GM12865 (cell line): ENCODE measurements around the gene SHISA4.

ENCODE experiments used
- DNase-seq: peaks from one replicate; pipeline ENCODE4 v3.0.0; 2010; ENCODE audit warnings: low read depth
- H3K4me3 ChIP-seq: 2 replicates; pipeline ENCODE4 v1.5.1; 2011; ENCODE audit warnings: mild to moderate bottlenecking, low read depth, low read length, control low read depth
- TF ChIP-seq, protein P1 (sequence below): IDR thresholded peaks from 2 replicates; pipeline ENCODE4 v1.5.1; 2011; ENCODE audit warnings: low read length, control low read depth, low read depth, inconsistent platforms; ENCODE audit not compliant: insufficient read depth; ENCODE audit errors: missing control alignments

Gene SHISA4

DNA sequence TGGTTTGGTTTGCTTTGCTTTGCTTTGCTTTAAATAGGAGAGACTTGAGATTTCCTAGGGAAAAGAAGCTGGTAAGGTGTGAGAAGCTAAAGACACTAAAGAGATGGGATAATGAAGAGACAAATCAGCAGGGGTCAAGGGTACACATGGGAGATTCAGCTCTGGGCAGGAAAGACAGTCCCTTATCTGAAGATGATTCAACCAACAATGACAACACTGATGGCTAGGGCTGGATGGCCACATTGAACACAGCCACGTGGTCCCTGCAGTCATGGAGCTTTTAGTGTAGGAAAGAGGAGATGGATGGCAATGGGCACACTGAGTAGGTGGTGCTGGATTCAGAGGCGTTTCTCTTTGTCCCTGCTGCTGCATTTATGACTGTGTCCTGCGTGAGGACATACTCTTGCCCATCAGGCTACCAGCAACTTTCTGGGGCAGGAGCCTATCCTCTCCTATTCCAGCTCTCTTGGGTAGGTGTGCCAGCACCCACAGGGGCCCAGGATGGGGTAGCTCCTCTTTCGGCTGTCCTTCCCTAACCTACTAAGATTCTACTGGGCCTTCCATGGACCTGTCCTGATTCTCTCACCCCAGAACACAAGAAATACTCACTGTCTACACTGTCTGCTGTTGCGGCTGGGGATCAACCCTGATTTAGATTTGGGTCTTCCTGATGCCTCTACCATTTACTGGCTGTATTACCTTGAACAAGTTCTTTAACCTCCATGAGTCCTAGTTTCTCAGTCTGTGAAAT, 1.4 kb upstream of the SHISA4 start:
- no peak overlapping the region for H3K4me3 ChIP-seq
- TF ChIP-seq, protein P1, sequence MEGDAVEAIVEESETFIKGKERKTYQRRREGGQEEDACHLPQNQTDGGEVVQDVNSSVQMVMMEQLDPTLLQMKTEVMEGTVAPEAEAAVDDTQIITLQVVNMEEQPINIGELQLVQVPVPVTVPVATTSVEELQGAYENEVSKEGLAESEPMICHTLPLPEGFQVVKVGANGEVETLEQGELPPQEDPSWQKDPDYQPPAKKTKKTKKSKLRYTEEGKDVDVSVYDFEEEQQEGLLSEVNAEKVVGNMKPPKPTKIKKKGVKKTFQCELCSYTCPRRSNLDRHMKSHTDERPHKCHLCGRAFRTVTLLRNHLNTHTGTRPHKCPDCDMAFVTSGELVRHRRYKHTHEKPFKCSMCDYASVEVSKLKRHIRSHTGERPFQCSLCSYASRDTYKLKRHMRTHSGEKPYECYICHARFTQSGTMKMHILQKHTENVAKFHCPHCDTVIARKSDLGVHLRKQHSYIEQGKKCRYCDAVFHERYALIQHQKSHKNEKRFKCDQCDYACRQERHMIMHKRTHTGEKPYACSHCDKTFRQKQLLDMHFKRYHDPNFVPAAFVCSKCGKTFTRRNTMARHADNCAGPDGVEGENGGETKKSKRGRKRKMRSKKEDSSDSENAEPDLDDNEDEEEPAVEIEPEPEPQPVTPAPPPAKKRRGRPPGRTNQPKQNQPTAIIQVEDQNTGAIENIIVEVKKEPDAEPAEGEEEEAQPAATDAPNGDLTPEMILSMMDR = no peak
- no peak for DNase-seq

DNA sequence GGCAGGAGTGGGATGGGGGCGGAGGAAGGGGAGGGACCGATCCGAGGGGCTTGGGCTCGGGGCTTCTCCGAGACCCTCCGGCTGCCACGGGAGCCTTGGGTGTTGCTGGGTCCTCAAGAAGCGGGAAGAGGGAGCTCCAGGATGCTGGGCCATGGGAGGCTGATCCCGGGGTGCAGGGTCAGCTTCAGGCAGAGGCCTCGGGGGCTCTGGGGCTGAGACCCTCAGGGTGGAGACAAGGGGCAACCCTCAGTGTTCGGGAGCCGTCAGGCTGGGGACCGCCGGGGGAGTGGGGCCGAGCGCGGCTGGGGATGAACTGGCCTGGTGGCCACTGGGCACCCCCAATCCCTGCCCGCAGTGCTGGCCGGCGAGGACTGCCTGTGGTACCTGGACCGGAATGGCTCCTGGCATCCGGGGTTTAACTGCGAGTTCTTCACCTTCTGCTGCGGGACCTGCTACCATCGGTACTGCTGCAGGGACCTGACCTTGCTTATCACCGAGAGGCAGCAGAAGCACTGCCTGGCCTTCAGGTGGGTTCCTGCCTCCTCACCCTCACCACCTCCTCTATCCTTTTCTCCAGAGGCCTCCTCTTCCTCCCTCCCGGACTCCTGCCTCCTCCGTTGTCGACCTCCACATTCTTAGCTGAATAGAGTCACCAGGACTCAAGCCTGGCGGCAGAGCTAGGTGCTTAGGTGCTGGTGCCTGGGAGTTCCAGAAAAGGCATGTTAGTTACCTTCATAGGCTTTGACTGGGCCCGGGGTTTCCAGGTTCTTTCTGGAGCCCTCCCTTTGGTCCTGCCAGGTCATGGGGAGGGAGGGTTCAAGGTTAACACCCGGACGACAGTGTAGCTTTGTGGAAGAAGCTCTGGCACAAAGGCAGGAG, 631 bp downstream of the SHISA4 start:
- no peak overlapping the region for H3K4me3 ChIP-seq
- TF ChIP-seq, protein P1 = no peak
- no peak for DNase-seq

DNA sequence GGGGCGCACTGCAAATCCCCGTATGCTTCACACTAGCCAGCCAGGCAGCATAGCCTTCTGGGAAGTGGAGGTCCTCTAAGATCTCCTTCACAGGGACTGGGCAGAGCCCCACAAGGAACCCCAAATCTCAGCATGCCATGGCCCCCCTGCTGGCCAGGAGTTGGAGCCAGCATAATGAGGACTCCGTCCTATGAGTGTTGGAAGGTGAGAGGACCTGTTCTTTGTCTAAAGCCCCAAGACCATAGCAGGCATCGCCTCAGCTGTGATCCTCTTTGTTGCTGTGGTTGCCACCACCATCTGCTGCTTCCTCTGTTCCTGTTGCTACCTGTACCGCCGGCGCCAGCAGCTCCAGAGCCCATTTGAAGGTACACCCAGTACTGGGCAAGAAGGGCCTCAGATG, 1.5 kb downstream of the SHISA4 start:
- no peak for DNase-seq
- TF ChIP-seq, protein P1 = no peak
- no peak overlapping the region for H3K4me3 ChIP-seq

DNA sequence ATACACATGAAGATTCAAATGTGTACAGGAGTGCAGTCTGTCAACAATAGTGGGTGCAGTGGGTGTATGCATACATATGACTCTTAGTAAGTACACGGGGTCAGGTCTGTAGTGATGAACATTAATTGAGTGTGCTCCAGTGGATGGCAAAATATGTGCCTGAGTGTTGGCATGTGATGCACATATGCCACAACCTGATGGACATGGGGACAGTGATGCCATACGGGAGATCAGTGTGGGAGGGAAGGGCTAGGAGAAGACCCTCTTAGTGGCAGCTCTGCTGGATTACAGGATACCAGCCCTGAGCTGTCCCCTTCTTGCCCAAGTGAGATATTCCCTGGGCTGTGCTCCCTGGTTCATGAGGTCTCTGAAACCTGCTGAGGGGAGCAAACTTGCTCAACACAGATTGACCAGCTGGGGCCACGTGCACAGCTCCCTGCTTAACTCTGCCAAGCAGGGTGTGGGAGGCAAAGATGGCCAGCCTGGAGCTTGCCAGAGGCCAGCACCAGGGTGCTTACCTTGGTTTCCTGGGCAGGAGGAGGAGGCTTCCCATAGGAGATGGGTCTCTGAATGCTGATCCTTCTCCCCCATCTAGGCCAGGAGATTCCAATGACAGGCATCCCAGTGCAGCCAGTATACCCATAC, 2.2 kb downstream of the SHISA4 start:
- TF ChIP-seq, protein P1 = no peak
- no peak overlapping the region for H3K4me3 ChIP-seq
- no peak for DNase-seq

DNA sequence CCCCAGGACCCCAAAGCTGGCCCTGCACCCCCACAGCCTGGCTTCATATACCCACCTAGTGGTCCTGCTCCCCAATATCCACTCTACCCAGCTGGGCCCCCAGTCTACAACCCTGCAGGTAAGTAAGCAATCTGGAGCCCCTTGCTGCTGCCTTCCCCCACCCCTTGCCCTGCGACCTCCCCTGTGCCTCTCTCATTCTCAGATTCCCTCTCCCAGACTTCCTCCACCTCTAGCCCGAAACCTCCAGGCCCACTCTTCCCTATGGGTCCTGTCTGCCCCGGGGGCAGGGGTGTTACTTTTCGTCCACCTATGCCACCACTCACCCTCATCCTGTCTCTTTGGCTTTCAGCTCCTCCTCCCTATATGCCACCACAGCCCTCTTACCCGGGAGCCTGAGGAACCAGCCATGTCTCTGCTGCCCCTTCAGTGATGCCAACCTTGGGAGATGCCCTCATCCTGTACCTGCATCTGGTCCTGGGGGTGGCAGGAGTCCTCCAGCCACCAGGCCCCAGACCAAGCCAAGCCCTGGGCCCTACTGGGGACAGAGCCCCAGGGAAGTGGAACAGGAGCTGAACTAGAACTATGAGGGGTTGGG, 2.9 kb downstream of the SHISA4 start:
- TF ChIP-seq, protein P1 = no peak
- no peak overlapping the region for H3K4me3 ChIP-seq
- DNase-seq = no peak

DNA sequence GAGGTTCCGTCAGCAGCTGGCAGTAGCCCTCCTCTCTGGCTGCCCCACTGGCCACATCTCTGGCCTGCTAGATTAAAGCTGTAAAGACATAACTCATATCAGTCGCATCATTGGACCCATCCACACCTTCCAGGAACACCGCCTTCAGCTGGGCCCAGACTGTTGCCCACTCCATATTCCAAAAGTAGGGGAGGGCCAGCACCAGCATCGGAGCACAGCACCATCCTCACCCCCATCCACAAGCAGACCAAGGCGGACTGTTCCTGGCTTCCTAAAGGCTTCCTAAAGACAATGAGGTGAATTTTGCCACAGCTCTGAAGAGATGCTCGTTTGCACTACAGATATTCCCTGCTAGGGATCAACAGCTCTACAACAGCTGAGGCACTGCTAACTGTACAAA, 3.5 kb downstream of the SHISA4 start:
- TF ChIP-seq, protein P1 = no peak
- DNase-seq = no peak
- no peak overlapping the region for H3K4me3 ChIP-seq
